GM10266 (cell line): ENCODE data around the gene DHRS12.
A peak's percentile ranks its signal among the peaks of the same experiment; 100 is the strongest.

Experiments used
- DNase-seq: peaks from one replicate; pipeline ENCODE4 v3.0.0; 2012; ENCODE audit errors: extremely low spot score
- TF ChIP-seq, protein P1 (sequence below): IDR thresholded peaks from 2 replicates; pipeline ENCODE4 v1.5.1; 2012; ENCODE audit warnings: mild to moderate bottlenecking, low read depth; ENCODE audit not compliant: control insufficient read depth, insufficient read depth; ENCODE audit errors: missing control alignments

DHRS12 gene

DNA sequence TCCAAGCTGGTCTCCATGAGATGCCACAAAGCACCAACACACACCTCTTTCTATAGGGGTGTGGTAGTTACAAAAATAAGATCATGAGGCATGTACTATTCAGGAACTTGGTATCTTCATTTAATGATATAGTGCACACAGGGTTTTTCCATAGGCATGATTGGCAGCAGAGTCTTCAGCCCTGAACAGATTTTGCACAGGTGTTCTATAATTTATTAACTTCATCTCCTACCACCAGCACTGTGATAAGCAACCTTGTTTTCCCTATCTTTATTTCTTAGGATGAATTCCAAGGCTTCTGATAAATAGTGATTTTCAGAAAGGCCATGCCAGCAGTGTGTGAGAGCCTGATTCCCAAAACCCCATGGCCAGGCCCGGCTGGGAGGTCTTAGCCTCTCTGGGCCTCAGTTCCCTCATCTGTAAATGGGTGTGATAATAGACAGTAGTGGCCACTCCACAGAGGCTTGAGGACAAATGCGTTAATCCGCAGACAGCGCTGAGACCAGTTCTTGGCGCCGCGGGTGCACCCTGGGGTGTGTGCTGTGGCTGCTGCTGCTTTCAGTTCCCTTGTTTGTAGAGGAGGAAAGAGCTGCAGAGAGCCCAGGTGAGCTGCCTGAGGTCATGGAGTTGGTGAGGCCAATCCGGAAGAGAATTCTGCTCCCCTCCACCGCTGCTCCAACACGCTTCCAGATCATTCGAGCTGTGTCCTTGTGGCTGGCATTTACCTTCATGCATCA is 33.1 kb downstream of the DHRS12 start:
- no peak for DNase-seq

GRCh38 chr13:51770160-51770559 is 33.8 kb downstream of the DHRS12 start:
- TF ChIP-seq, protein P1, sequence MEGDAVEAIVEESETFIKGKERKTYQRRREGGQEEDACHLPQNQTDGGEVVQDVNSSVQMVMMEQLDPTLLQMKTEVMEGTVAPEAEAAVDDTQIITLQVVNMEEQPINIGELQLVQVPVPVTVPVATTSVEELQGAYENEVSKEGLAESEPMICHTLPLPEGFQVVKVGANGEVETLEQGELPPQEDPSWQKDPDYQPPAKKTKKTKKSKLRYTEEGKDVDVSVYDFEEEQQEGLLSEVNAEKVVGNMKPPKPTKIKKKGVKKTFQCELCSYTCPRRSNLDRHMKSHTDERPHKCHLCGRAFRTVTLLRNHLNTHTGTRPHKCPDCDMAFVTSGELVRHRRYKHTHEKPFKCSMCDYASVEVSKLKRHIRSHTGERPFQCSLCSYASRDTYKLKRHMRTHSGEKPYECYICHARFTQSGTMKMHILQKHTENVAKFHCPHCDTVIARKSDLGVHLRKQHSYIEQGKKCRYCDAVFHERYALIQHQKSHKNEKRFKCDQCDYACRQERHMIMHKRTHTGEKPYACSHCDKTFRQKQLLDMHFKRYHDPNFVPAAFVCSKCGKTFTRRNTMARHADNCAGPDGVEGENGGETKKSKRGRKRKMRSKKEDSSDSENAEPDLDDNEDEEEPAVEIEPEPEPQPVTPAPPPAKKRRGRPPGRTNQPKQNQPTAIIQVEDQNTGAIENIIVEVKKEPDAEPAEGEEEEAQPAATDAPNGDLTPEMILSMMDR = no peak
- DNase-seq = no peak

More for the DNA sequence above, 33.1 kb downstream of the DHRS12 start:
- TF ChIP-seq, protein P1 = no peak

DNA sequence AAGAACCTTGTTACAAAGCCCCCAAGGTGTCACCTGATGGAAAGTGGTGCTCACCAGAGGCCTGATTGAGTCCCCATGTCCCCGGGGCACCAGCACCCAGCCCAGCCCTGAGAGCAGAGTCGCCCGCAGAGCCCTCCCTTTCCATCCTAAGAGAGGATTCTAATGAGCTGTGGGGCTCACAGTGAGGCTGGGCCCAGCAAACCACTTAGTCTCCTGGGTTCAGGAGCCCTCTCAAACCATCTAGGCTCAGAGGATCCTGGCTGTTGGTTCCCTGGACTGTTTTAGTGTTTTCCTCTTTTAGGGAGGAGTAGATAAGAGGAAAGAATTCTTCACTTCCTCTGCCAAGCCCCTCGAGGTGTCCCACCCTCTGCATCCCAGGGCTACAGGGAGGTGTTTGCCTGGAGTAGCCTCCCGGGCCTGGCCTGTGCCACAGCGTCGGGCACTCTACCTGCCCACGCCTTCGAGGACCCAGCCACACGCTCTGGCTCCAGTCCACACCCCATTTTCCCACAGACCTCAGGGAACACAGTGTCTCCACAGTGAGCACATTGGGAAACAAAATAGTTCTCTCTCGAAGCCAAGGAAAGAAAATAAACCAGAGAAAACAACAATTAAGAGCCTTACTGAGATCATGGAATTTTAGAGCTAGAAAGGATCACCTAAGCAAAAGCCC is 34.4 kb downstream of the DHRS12 start:
- TF ChIP-seq, protein P1 = no peak
- no peak for DNase-seq

GRCh38 chr13:51768976-51769375 is 35.0 kb downstream of the DHRS12 start:
- no peak for DNase-seq
- TF ChIP-seq, protein P1 = no peak

DNA sequence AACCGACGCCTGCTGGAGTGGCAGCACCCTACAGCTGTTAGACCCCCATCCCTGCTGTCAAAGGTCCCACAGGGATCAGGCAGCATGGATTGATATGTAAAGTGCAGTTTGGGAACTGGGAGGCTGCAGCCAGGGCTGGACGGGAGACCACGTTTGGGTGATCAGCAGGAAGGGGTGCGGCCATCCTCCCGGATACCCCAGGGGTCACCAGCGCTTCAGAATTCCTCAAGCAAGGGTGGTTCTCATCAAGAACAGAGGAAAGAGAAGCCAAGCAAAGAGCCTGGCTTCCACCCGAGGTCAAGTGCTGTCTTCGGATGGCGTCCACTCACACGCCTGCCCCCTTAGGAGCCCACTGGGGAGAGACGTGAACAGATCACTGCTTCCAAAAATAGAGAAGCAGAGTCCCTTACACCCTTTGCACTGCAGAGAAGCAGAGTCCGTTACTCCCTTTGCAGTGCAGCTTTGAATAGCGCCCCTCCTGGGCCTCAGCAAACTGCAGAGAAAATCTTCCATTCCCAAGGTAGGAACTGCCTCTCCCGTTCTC is 35.5 kb downstream of the DHRS12 start:
- TF ChIP-seq, protein P1 = no peak
- DNase-seq = no peak

GRCh38 chr13:51767100-51767499 is 36.9 kb downstream of the DHRS12 start:
- TF ChIP-seq, protein P1 = peak; percentile 20
- DNase-seq = no peak

DNA sequence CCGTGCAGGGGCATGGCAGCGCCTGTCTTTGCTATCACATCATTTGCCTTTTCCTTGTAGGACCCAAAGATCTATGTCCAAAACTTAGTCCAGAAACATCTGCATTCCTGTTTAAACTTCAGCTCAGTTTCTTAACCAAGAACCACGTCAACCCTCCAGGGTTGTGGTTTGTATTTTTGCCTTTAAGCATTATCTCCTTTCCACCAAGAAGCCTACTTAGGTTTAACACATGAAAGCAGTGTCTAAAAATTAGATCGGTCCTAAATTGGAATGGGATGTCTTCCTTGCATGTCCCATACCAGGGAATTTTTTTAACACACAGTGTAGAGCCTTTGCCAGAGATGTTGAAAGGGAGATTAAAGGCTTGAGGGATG is 38.8 kb downstream of the DHRS12 start:
- TF ChIP-seq, protein P1 = no peak
- no peak for DNase-seq
